GM08714 (cell line): ENCODE results near the gene RWDD4.
A peak's percentile ranks its signal among the peaks of the same experiment; 100 is the strongest.
"Not testable (repeated sequence)": the region's sequence is repeated elsewhere in the genome, so short reads cannot be mapped to it uniquely, and the experiment has no call there.

Source experiments
- H3K4me3 ChIP-seq: fragments of 200-500 bp; sonication (Bioruptor generic); 2 replicates; pipeline ENCODE4 v1.5.1; 2014; ENCODE audit warnings: mild to moderate bottlenecking, low read length, inconsistent platforms
- ZNF274 ChIP-seq: IDR thresholded peaks from 2 replicates; pipeline ENCODE4 v1.6.1; 2012; ENCODE audit warnings: mild to moderate bottlenecking, low read depth, low read length

Gene RWDD4

DNA sequence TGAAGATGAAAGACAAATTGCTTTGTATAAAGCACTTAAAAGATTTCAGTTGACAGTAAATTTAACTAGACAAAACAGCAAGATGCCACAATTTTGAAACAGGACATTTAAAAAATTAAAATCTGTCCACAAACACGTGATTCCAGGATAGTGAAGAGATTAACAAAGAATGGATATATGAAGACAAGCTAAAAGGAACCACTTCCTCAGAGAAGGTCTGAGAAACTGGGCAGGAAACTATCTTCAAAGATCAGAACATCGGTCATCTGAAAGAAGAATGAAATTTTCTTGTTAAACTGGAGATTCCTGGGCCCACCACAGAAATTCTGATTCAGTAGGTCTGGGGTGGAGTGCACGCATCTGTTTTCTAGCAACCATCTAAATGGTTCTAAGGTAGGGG is 1.4 kb downstream of the RWDD4 start:
- peak overlapping the region; percentile 90 for H3K4me3 ChIP-seq
- TF ChIP-seq ZNF274, result no peak

- no peak for TF ChIP-seq ZNF274
- H3K4me3 ChIP-seq, result no peak overlapping the region
These were observed 13.7 kb downstream of the RWDD4 start for GRCh38 chr4:183645326-183645725.

- TF ChIP-seq ZNF274, result no peak
- no peak overlapping the region for H3K4me3 ChIP-seq
These were observed 19.7 kb downstream of the RWDD4 start for GRCh38 chr4:183639291-183639690.

- no peak overlapping the region for H3K4me3 ChIP-seq
- TF ChIP-seq ZNF274, result no peak
These were observed 20.5 kb downstream of the RWDD4 start for GRCh38 chr4:183638436-183638835.

- no peak overlapping the region for H3K4me3 ChIP-seq
- no peak for TF ChIP-seq ZNF274
These were observed 21.5 kb downstream of the RWDD4 start for GRCh38 chr4:183637461-183637860.

DNA sequence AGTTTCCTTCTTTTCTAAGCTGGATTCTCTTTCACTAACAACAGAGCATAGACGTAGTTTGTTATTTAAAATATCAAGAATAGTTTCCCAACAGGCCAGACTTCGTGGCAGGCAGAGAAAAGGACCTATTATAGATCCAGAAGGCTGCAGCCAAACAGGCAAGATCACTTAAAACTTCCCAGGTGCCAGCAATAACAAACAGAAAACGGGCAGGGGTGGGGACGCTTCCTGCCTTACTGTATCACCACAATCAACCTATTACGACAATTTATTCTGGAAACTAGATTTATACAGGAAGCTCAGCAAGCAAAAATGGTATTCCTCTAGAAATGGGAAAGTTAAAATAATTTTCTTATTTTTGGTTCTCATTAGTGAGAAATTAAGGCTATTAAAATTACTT is 22.1 kb downstream of the RWDD4 start:
- no peak for TF ChIP-seq ZNF274

DNA sequence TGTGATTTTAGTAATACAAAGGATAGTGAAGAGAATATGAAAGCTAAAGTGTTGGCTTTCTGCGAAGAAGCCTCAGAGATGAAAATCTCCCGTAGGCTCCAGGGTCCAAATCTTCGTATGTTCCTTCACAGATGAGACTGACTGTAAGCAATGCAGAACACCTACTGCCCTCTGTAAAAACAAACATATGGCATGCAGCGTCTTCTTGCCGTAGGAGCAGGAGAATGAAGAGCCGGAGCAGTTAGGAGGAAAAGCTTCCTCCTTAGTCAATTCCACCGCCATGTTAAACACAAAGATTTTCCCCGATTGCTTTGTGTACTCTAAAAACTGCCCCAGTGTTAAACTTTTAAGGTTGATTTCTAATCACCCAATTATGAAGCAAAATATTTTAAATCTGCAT is 22.5 kb downstream of the RWDD4 start:
- TF ChIP-seq ZNF274, result no peak
- no peak overlapping the region for H3K4me3 ChIP-seq

More for the DNA sequence above, 22.1 kb downstream of the RWDD4 start:
- no peak overlapping the region for H3K4me3 ChIP-seq

GRCh38 chr4:183635741-183636140 is 23.2 kb downstream of the RWDD4 start:
- no peak overlapping the region for H3K4me3 ChIP-seq
- TF ChIP-seq ZNF274, result no peak

DNA sequence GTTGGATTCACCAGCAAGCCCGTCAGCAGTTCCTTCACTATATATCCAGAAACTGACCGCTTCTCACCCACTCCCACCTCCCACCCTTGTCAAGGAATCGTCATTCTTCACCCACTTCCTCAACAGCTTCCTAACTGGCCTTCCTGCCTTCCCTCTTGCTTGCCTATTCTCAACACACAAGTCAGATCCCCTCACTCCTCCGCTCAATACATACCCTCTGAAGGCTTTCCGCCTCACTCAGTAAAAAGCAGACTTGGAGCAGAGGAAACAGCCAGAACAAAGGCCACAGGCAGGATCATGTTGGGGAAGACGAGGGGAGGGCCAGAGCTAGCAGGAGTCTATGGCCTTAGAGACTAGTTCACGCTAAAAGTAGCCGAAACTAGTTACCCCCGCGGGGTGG is 23.7 kb downstream of the RWDD4 start:
- no peak for TF ChIP-seq ZNF274
- H3K4me3 ChIP-seq, result no peak overlapping the region

DNA sequence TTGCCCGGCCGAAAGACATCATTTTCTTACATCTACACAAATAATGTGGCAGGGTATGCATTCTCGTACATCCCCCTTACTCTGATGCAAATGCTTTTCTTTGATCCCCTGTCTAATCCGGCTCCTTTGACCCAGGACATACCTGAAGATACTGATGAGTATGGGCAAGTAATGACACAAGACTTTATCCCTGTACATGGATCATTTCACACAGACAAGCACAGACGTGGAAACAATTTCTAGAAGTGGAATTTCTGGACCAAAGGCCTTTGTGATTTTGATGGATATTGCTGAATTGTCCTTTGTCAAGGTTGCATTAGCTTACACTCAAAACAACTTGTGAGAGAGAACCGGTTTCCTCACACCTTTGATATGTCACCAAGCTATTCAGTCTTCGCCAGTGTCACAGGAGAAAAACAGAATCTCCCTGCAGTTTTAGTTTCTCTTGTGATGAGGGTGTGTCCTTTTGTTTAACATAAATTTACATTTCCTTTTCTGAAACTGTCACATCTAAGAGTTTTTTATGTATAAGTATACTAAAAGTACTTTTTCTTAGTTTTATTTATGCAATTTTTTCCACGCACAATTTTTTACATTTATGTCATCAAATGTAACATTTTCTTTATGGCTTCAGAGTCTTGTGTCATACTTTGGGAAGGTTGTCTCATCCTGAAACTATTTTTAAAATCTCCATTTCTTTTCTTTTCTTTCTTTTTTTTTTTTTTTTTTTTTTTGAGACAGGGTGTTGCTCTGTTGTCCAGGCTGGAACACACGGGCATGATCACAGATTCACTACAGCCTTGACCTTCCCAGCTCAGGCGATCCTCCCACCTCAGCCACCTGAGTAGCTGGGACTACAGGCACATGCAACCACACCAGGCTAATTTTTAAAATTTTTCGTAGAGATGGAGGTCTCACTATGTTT is 25.2 kb downstream of the RWDD4 start:
- no peak for TF ChIP-seq ZNF274

DNA sequence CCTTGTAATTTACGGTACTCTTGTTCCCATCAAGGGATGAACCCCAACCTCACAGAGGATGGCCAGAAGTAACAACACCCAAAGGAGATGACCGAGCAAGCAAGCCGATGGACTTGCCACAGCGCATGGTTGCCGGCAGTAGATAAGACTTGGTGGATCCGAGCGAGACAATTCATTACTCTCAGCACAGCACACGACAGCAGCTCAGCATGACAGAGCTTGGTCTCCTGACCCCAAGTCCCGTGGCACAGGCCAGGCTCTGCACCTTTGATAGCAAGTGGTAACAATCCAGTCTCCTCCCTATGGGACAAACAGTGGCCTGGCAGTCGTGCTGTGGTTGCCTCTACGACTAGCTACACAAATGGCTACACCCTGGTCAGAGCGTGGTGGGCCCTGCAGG is 26.3 kb downstream of the RWDD4 start:
- no peak overlapping the region for H3K4me3 ChIP-seq
- no peak for TF ChIP-seq ZNF274

More for the DNA sequence above, 25.2 kb downstream of the RWDD4 start:
- no peak overlapping the region for H3K4me3 ChIP-seq

GRCh38 chr4:183631577-183632198 is 27.3 kb downstream of the RWDD4 start:
- no peak for TF ChIP-seq ZNF274

GRCh38 chr4:183627979-183628588 is 30.9 kb downstream of the RWDD4 start:
- no peak for TF ChIP-seq ZNF274
- no peak overlapping the region for H3K4me3 ChIP-seq

More at GRCh38 chr4:183631577-183632198, 27.3 kb downstream of the RWDD4 start:
- no peak overlapping the region for H3K4me3 ChIP-seq

DNA sequence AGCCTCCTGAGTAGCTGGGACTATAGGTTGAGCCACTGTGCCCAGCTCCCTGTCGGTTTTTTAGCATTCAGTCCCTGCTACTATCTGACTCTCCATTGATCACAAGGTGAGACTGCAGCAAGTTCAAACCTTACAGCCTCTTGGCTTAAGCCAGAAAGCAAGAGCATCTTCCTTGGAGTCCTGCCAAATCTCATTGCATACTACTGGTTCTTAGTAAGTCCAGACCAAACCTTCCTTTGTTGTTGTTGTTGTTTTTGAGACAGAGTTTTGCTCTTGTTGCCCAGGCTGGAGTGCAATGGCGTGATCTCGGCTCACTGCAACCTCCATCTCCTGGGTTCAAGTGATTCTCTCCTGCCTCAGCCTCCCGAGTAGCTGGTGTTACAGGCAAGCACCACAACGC is 31.7 kb downstream of the RWDD4 start:
- H3K4me3 ChIP-seq, result not testable (repeated sequence)

DNA sequence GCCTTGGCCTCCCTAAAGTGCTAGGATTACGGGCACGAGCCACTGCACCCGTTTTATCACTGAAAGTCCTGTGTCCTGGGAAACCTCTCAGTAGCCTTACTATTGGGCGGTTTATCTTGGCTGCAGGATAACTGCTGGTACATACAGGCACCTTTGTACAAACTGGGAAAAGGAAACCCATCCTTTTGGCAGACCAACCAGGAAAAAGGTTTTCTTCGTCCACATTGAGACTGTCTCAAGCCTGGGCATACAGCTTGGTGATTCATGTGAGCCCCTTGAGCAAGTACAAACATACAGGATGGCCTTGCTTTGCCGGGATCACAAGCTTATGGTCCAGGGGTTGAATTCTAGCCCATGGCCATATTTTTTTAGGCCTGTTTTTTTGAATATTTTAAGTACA is 32.8 kb downstream of the RWDD4 start:
- no peak for TF ChIP-seq ZNF274
- H3K4me3 ChIP-seq, result no peak overlapping the region

DNA sequence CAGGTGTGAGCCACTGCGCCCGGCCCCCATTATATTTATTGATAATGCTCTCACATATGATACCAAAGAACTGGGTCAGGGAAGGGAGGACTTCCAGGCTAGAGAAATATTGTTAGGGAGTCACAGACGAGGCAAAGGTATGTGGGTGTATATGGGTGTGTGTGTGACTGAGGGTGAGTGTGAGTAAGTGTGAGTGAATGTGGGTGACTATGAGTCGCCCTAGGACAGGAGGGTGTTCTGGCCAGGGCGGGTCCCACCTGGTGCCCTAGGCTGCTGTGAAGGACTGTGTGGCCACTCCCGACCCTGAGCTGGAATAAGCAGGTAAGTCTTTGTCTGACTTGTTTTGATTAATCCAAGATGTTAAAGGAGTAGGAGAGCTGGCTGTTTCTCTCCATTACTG is 34.4 kb downstream of the RWDD4 start:
- TF ChIP-seq ZNF274, result no peak
- no peak overlapping the region for H3K4me3 ChIP-seq
